ENCODE results near the gene CLASP1. TPM values are rescaled to one million over a fixed set of nuclear protein-coding genes. Genes with fewer than 3 reads are reported as not detected.

The CLASP1 gene
- polyA plus RNA-seq, 1 donor (not counting 4 experiments of a cell fraction or from before 2014, with no cell fraction given), result 16.7 TPM

- no peaks in the 10 kb centered on the region for H3K9me1 ChIP-seq (ENCODE audit: control insufficient read depth, extremely low read depth, insufficient read depth, low read length)
- dilution Hi-C loops (cut with MboI; ENCODE audit: extremely low pct_ligation_motif_present, low sequenced_read_pairs), result no loop called here
- DNase-seq (ENCODE audit: low read depth, low spot score) (no peak), FAIRE-seq (no peak)
- H4K20me1 ChIP-seq (ENCODE audit: control insufficient read depth, extremely low read depth, insufficient read depth, low read length), result no peaks in the 10 kb centered on the region
- H2AFZ ChIP-seq (ENCODE audit: control insufficient read depth, low read length), result no peak overlapping the region
- TF ChIP-seq, protein P1, sequence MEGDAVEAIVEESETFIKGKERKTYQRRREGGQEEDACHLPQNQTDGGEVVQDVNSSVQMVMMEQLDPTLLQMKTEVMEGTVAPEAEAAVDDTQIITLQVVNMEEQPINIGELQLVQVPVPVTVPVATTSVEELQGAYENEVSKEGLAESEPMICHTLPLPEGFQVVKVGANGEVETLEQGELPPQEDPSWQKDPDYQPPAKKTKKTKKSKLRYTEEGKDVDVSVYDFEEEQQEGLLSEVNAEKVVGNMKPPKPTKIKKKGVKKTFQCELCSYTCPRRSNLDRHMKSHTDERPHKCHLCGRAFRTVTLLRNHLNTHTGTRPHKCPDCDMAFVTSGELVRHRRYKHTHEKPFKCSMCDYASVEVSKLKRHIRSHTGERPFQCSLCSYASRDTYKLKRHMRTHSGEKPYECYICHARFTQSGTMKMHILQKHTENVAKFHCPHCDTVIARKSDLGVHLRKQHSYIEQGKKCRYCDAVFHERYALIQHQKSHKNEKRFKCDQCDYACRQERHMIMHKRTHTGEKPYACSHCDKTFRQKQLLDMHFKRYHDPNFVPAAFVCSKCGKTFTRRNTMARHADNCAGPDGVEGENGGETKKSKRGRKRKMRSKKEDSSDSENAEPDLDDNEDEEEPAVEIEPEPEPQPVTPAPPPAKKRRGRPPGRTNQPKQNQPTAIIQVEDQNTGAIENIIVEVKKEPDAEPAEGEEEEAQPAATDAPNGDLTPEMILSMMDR (optimal IDR thresholded peaks at IDR 0.05 in 1 of 3, IDR thresholded peaks at IDR 0.05 in 1 of 3, conservative IDR thresholded peaks at IDR 0.05 in 1 of 3; ENCODE audit: extremely low read depth in 1 of 3, insufficient read depth in 2 of 3, low read length in 3 of 3), result no peak
- H3K9ac ChIP-seq (ENCODE audit: control insufficient read depth, extremely low read depth, insufficient read depth, low read length), result no peak overlapping the region
- H3K36me3 ChIP-seq (ENCODE audit: control insufficient read depth in 2 of 2, extremely low read depth in 1 of 2, insufficient read depth in 2 of 2, low read length in 2 of 2), result no peaks in the 10 kb centered on the region
- no peaks in the 10 kb centered on the region for H3K9me3 ChIP-seq (ENCODE audit: control insufficient read depth, low read depth, low read length)
- H3K27ac ChIP-seq (ENCODE audit: control insufficient read depth, insufficient read depth, low read length), result no peak overlapping the region
- H3K4me3 ChIP-seq (ENCODE audit: control insufficient read depth in 2 of 3, extremely low read depth in 1 of 3, insufficient read depth in 2 of 3, low read depth in 1 of 3, low read length in 3 of 3), result no peak overlapping the region
- H3K79me2 ChIP-seq (ENCODE audit: control insufficient read depth, insufficient read depth, low read length), result no peaks in the 10 kb centered on the region
- no peak overlapping the region for H3K4me2 ChIP-seq (ENCODE audit: control insufficient read depth, extremely low read depth, insufficient read depth, low read depth, low read length)
- no peaks in the 10 kb centered on the region for H3K27me3 ChIP-seq (ENCODE audit: control insufficient read depth, extremely low read depth, insufficient read depth, low read length)
- H3K4me1 ChIP-seq (ENCODE audit: control insufficient read depth, extremely low read depth, insufficient read depth, low read length), result no peaks in the 10 kb centered on the region
Observed at GRCh38 chr2:121326628-121327027, 322.6 kb downstream of the CLASP1 start.

- Histone ChIP-seq H3K9ac (ENCODE audit: control insufficient read depth, extremely low read depth, insufficient read depth, low read length) (no peak overlapping the region), H3K9me3 (ENCODE audit: control insufficient read depth, low read depth, low read length) (no peaks in the 10 kb centered on the region), H3K27me3 (ENCODE audit: control insufficient read depth, extremely low read depth, insufficient read depth, low read length) (no peaks in the 10 kb centered on the region), H3K4me1 (ENCODE audit: control insufficient read depth, extremely low read depth, insufficient read depth, low read length) (no peaks in the 10 kb centered on the region), H3K9me1 (ENCODE audit: control insufficient read depth, extremely low read depth, insufficient read depth, low read length) (no peaks in the 10 kb centered on the region), H4K20me1 (ENCODE audit: control insufficient read depth, extremely low read depth, insufficient read depth, low read length) (no peaks in the 10 kb centered on the region), H3K27ac (ENCODE audit: control insufficient read depth, insufficient read depth, low read length) (no peak overlapping the region), H3K4me3 (ENCODE audit: control insufficient read depth in 2 of 3, extremely low read depth in 1 of 3, insufficient read depth in 2 of 3, low read depth in 1 of 3, low read length in 3 of 3) (no peak overlapping the region), H3K4me2 (ENCODE audit: control insufficient read depth, extremely low read depth, insufficient read depth, low read depth, low read length) (no peak overlapping the region), H3K79me2 (ENCODE audit: control insufficient read depth, insufficient read depth, low read length) (no peaks in the 10 kb centered on the region), H2AFZ (ENCODE audit: control insufficient read depth, low read length) (no peak overlapping the region), H3K36me3 (ENCODE audit: control insufficient read depth in 2 of 2, extremely low read depth in 1 of 2, insufficient read depth in 2 of 2, low read length in 2 of 2) (no peaks in the 10 kb centered on the region)
- FAIRE-seq (no peak), DNase-seq (ENCODE audit: low read depth, low spot score) (no peak)
- TF ChIP-seq, protein P1 (optimal IDR thresholded peaks at IDR 0.05 in 1 of 3, IDR thresholded peaks at IDR 0.05 in 1 of 3, conservative IDR thresholded peaks at IDR 0.05 in 1 of 3; ENCODE audit: extremely low read depth in 1 of 3, insufficient read depth in 2 of 3, low read length in 3 of 3), result no peak
- no peak for TF ChIP-seq EZH2 (IDR thresholded peaks at IDR 0.05; ENCODE audit: low read length)
- dilution Hi-C loops (cut with MboI; ENCODE audit: extremely low pct_ligation_motif_present, low sequenced_read_pairs), result no loop called here
Observed at GRCh38 chr2:121324601-121325000, 324.7 kb downstream of the CLASP1 start.

Data from keratinocyte (primary cell).